Measurements from ENCODE around the gene TFDP1. TPM values are rescaled to one million over a fixed set of nuclear protein-coding genes. Genes with fewer than 3 reads are reported as not detected.
A peak's percentile ranks its signal among the peaks of the same experiment; 100 is the strongest.

TFDP1 gene
- total and polyA plus RNA-seq, 2 experiments from 2014 or later, result 74.8 to 122 TPM

GRCh38 chr13:113555141-113555540 is 29.4 kb upstream of the TFDP1 start:
- 97 to 98% methylated on average over 4 of the region's 4 CpGs for WGBS, 2 experiments (ENCODE audit: low coverage in 1 of 2, low lambda C conversion rate in 2 of 2, missing lambda C conversion rate in 2 of 2)
- H4K20me1 ChIP-seq (ENCODE audit: insufficient read depth), result no peaks in the 10 kb centered on the region
- H3K4me3 ChIP-seq, result no peak overlapping the region
- H3K4me1 ChIP-seq (ENCODE audit: insufficient read depth), result no peaks in the 10 kb centered on the region
- H3K9me2 ChIP-seq (ENCODE audit: insufficient read depth), result no peaks in the 10 kb centered on the region
- H2AFZ ChIP-seq, result no peak overlapping the region
- in situ Hi-C loops (cut with MboI), result no loop called here
- peaks cover 25% of the 10 kb centered on the region; the same call in 1 of the 2 replicates for H3K36me3 ChIP-seq (ENCODE audit: low read depth)
- no peak overlapping the region for H3K4me2 ChIP-seq (ENCODE audit: unreplicated experiment)
- H3K9me3 ChIP-seq (ENCODE audit: low read depth), result no peaks in the 10 kb centered on the region
- TF ChIP-seq EZH2phosphoT487 (IDR thresholded peaks at IDR 0.05; ENCODE audit: insufficient read depth, low read depth) (no peak), EZH2 (IDR thresholded peaks at IDR 0.05; ENCODE audit: insufficient read depth, poor library complexity, severe bottlenecking) (no peak)
- H3K27ac ChIP-seq, result no peak overlapping the region
- no peak overlapping the region for H3K9ac ChIP-seq
- no peaks in the 10 kb centered on the region for H3K27me3 ChIP-seq (replicated peaks; ENCODE audit: insufficient read depth)
- H3F3A ChIP-seq (ENCODE audit: insufficient read depth), result 0 out of 2 replicates have a peak, but pooled peaks cover 3% of the 10 kb centered on the region
- no peak for DNase-seq
- H3K79me2 ChIP-seq (ENCODE audit: insufficient read depth), result peaks cover 7% of the 10 kb centered on the region

- H3K9me2 ChIP-seq (ENCODE audit: insufficient read depth), result no peaks in the 10 kb centered on the region
- no peak overlapping the region for H3K9ac ChIP-seq
- no peaks in the 10 kb centered on the region for H3K79me2 ChIP-seq (ENCODE audit: insufficient read depth)
- H3K4me2 ChIP-seq (ENCODE audit: unreplicated experiment), result no peak overlapping the region
- in situ Hi-C loops (cut with MboI), result no loop called here
- H3K27ac ChIP-seq, result no peak overlapping the region
- no peak overlapping the region for H2AFZ ChIP-seq
- H3K27me3 ChIP-seq (replicated peaks; ENCODE audit: insufficient read depth), result no peaks in the 10 kb centered on the region
- no peaks in the 10 kb centered on the region for H3K9me3 ChIP-seq (ENCODE audit: low read depth)
- no peak overlapping the region for H3K4me3 ChIP-seq
- no peaks in the 10 kb centered on the region for H4K20me1 ChIP-seq (ENCODE audit: insufficient read depth)
- no peaks in the 10 kb centered on the region for H3K4me1 ChIP-seq (ENCODE audit: insufficient read depth)
- H3K36me3 ChIP-seq (ENCODE audit: low read depth), result peaks cover 6% of the 10 kb centered on the region; the same call in 1 of the 2 replicates
- DNase-seq, result no peak
- TF ChIP-seq EZH2phosphoT487 (IDR thresholded peaks at IDR 0.05; ENCODE audit: insufficient read depth, low read depth), result no peak
- TF ChIP-seq EZH2 (IDR thresholded peaks at IDR 0.05; ENCODE audit: insufficient read depth, poor library complexity, severe bottlenecking), result no peak
- WGBS, 2 experiments (ENCODE audit: low coverage in 1 of 2, low lambda C conversion rate in 2 of 2, missing lambda C conversion rate in 2 of 2), result 96 to 97% methylated on average over 5 of the region's 5 CpGs
- 0 out of 2 replicates have a peak, but pooled peaks cover 3% of the 10 kb centered on the region for H3F3A ChIP-seq (ENCODE audit: insufficient read depth)
Measured at GRCh38 chr13:113557013-113557412, 27.5 kb upstream of the TFDP1 start.

GRCh38 chr13:113558461-113558860 is 26.1 kb upstream of the TFDP1 start:
- 0 out of 2 replicates have a peak, but pooled peaks cover 3% of the 10 kb centered on the region for H3F3A ChIP-seq (ENCODE audit: insufficient read depth)
- H3K79me2 ChIP-seq (ENCODE audit: insufficient read depth), result no peaks in the 10 kb centered on the region
- no peaks in the 10 kb centered on the region for H3K9me3 ChIP-seq (ENCODE audit: low read depth)
- peak; percentile 30 for DNase-seq
- no peak overlapping the region for H3K27ac ChIP-seq
- H3K36me3 ChIP-seq (ENCODE audit: low read depth), result no peaks in the 10 kb centered on the region
- no peak overlapping the region for H3K4me2 ChIP-seq (ENCODE audit: unreplicated experiment)
- no peak overlapping the region for H3K4me3 ChIP-seq
- H2AFZ ChIP-seq, result no peak overlapping the region
- no peak overlapping the region for H3K9ac ChIP-seq
- WGBS, 2 experiments (ENCODE audit: low coverage in 1 of 2, low lambda C conversion rate in 2 of 2, missing lambda C conversion rate in 2 of 2), result 70 to 72% methylated on average over 6 of the region's 6 CpGs
- TF ChIP-seq EZH2 (IDR thresholded peaks at IDR 0.05; ENCODE audit: insufficient read depth, poor library complexity, severe bottlenecking), result no peak
- TF ChIP-seq EZH2phosphoT487 (IDR thresholded peaks at IDR 0.05; ENCODE audit: insufficient read depth, low read depth), result no peak
- H3K27me3 ChIP-seq (replicated peaks; ENCODE audit: insufficient read depth), result no peaks in the 10 kb centered on the region
- no peaks in the 10 kb centered on the region for H3K9me2 ChIP-seq (ENCODE audit: insufficient read depth)
- no peaks in the 10 kb centered on the region for H4K20me1 ChIP-seq (ENCODE audit: insufficient read depth)
- in situ Hi-C loops (cut with MboI), result no loop called here
- H3K4me1 ChIP-seq (ENCODE audit: insufficient read depth), result no peaks in the 10 kb centered on the region

- Histone ChIP-seq H3K9me2 (ENCODE audit: insufficient read depth) (no peaks in the 10 kb centered on the region), H4K20me1 (ENCODE audit: insufficient read depth) (no peaks in the 10 kb centered on the region), H2AFZ (no peak overlapping the region), H3F3A (ENCODE audit: insufficient read depth) (0 out of 2 replicates have a peak, but pooled peaks cover 3% of the 10 kb centered on the region), H3K79me2 (ENCODE audit: insufficient read depth) (no peaks in the 10 kb centered on the region), H3K4me3 (no peak overlapping the region), H3K27ac (no peak overlapping the region), H3K4me1 (ENCODE audit: insufficient read depth) (no peaks in the 10 kb centered on the region), H3K9ac (no peak overlapping the region), H3K36me3 (ENCODE audit: low read depth) (no peaks in the 10 kb centered on the region), H3K27me3 (replicated peaks; ENCODE audit: insufficient read depth) (no peaks in the 10 kb centered on the region), H3K9me3 (ENCODE audit: low read depth) (no peaks in the 10 kb centered on the region), H3K4me2 (ENCODE audit: unreplicated experiment) (no peak overlapping the region)
- 65 to 68% methylated on average over 7 of the region's 7 CpGs for WGBS, 2 experiments (ENCODE audit: low coverage in 1 of 2, low lambda C conversion rate in 2 of 2, missing lambda C conversion rate in 2 of 2)
- DNase-seq, result no peak
- no peak for TF ChIP-seq EZH2 (IDR thresholded peaks at IDR 0.05; ENCODE audit: insufficient read depth, poor library complexity, severe bottlenecking)
- in situ Hi-C loops (cut with MboI), result no loop called here
Measured at GRCh38 chr13:113559061-113559460, 25.5 kb upstream of the TFDP1 start.
